CD14-positive monocyte (primary cell): Measurements from ENCODE around the gene LRIG1. TPM values are rescaled to one million over a fixed set of nuclear protein-coding genes. Genes with fewer than 3 reads are reported as not detected.

Source experiments
- DNase-seq, 3 donors: peaks; one replicate each; pipeline ENCODE4 v3.0.0-alpha.2; 2011 to 2022
- H2AFZ ChIP-seq: 2 replicates; pipeline ENCODE4 v1.6.0; 2012; ENCODE audit warnings: mild to moderate bottlenecking, low read depth, low read length, inconsistent platforms; ENCODE audit not compliant: insufficient read depth, poor library complexity, severe bottlenecking
- H3K27ac ChIP-seq, 2 donors: 1 replicate in 1 of 2; 2 replicates in 1 of 2; pipeline ENCODE4 v1.5.1; 2012 to 2013; ENCODE audit warnings: low read length in 2 of 2, control low read depth in 1 of 2, inconsistent platforms in 1 of 2, low read depth in 1 of 2, mild to moderate bottlenecking in 1 of 2
- H3K27me3 ChIP-seq, 2 donors: one replicate each; pipeline versions ENCODE4 v1.6.0 to v1.6.1; 2011 to 2013; ENCODE audit warnings: low read length in 2 of 2; ENCODE audit not compliant: control insufficient read depth in 2 of 2, insufficient read depth in 2 of 2
- H3K36me3 ChIP-seq, 2 donors: replicated peaks in 1 of 2; 1 replicate in 1 of 2; 2 replicates in 1 of 2; pipeline versions ENCODE4 v1.5.1 to v1.6.1; 2012 to 2013; ENCODE audit warnings: low read length in 2 of 2, control low read depth in 1 of 2, inconsistent platforms in 1 of 2, mild to moderate bottlenecking in 1 of 2; ENCODE audit not compliant: insufficient read depth in 2 of 2, control insufficient read depth in 1 of 2
- H3K4me1 ChIP-seq, 2 donors: 1 replicate in 1 of 2; 2 replicates in 1 of 2; pipeline versions ENCODE4 v1.5.1 to v1.6.1; 2012 to 2013; ENCODE audit warnings: low read length in 2 of 2, control low read depth in 1 of 2, inconsistent platforms in 1 of 2, mild to moderate bottlenecking in 1 of 2, moderate library complexity in 1 of 2; ENCODE audit not compliant: insufficient read depth in 2 of 2, control insufficient read depth in 1 of 2
- H3K4me2 ChIP-seq: replicated peaks from 2 replicates; pipeline ENCODE3; 2012; ENCODE audit warnings: low read length, moderate library complexity, mild to moderate bottlenecking; ENCODE audit not compliant: poor library complexity, severe bottlenecking; ENCODE audit errors: extremely low read depth
- H3K4me3 ChIP-seq, 3 experiments: fragments of 200-600 bp in 1 of 3; sonication (generic) in 1 of 3; replicated peaks in 1 of 3; 1 replicate in 2 of 3; 2 replicates in 1 of 3; pipeline ENCODE4 v1.5.1; 2011 to 2013; ENCODE audit warnings: low read length in 3 of 3, mild to moderate bottlenecking in 3 of 3, control low read depth in 2 of 3, low read depth in 2 of 3, inconsistent platforms in 1 of 3, moderate library complexity in 1 of 3
- H3K79me2 ChIP-seq: 2 replicates; pipeline ENCODE4 v1.6.0; 2012; ENCODE audit warnings: mild to moderate bottlenecking, control low read depth, inconsistent platforms, low read length, moderate library complexity; ENCODE audit not compliant: insufficient read depth
- H3K9ac ChIP-seq: 2 replicates; pipeline ENCODE4 v1.6.0; 2017; ENCODE audit warnings: low read length, mild to moderate bottlenecking; ENCODE audit not compliant: insufficient read depth, poor library complexity, severe bottlenecking
- H3K9me3 ChIP-seq, 2 donors: replicated peaks in 1 of 2; 1 replicate in 1 of 2; 2 replicates in 1 of 2; pipeline versions ENCODE4 v1.5.1 to v1.6.1; 2012 to 2013; ENCODE audit warnings: low read length in 2 of 2, control low read depth in 1 of 2; ENCODE audit not compliant: control insufficient read depth in 1 of 2, insufficient read depth in 1 of 2
- H4K20me1 ChIP-seq: 2 replicates; pipeline ENCODE4 v1.6.0; 2012; ENCODE audit warnings: mild to moderate bottlenecking, low read length, control low read depth, moderate library complexity; ENCODE audit not compliant: insufficient read depth
- H3K27ac Mint-ChIP-seq, 7 donors: one replicate each; pipeline ENCODE4 v1.8.0; 2020; ENCODE audit warnings: mild to moderate bottlenecking in 7 of 7, mixed read lengths in 7 of 7, moderate library complexity in 6 of 7, inconsistent platforms in 2 of 7
- H3K27me3 Mint-ChIP-seq, 3 donors: one replicate each; pipeline ENCODE4 v1.8.0; 2021 to 2022; ENCODE audit warnings: low read depth in 3 of 3, mild to moderate bottlenecking in 3 of 3, mixed read lengths in 3 of 3, moderate library complexity in 3 of 3, inconsistent platforms in 1 of 3
- H3K36me3 Mint-ChIP-seq, 2 donors: one replicate each; pipeline ENCODE4 v1.8.0; 2020; ENCODE audit warnings: mixed read lengths in 2 of 2, inconsistent platforms in 1 of 2, mild to moderate bottlenecking in 1 of 2
- H3K4me1 Mint-ChIP-seq: one replicate; pipeline ENCODE4 v1.8.0; 2020; ENCODE audit warnings: mild to moderate bottlenecking, mixed read lengths
- H3K4me3 Mint-ChIP-seq, 2 donors: one replicate each; pipeline ENCODE4 v1.8.0; 2020; ENCODE audit warnings: mild to moderate bottlenecking in 2 of 2, mixed read lengths in 2 of 2, moderate library complexity in 1 of 2
- H3K9me3 Mint-ChIP-seq, 7 donors: one replicate each; pipeline ENCODE4 v1.8.0; 2020 to 2022; ENCODE audit warnings: mixed read lengths in 7 of 7, mild to moderate bottlenecking in 6 of 7, moderate library complexity in 6 of 7, inconsistent platforms in 2 of 7
- WGBS: methylation state at CpG from one replicate; pipeline ENCODE4 v1.1.5; 2013; ENCODE audit warnings: missing lambda C conversion rate; ENCODE audit not compliant: insufficient coverage; 5-methylcytosine and 5-hydroxymethylcytosine counted together
- intact Hi-C, 2 donors: fragments of 100-400 bp; cut with micrococcal nuclease; formaldehyde crosslinking; loops; one replicate each; pipeline versions ENCODE4 v1.15.0 to v1.15.1; 2023
- polyA plus RNA-seq, 3 donors: library from polyadenylated mRNA; depleted of rRNA in 1 of 3; unstranded in 2 of 3; stranded (reverse) in 1 of 3; fragments of 300-500 nt in 2 of 3; fragments of >200 nt in 1 of 3; fragmentation: Illumina TruSeq in 2 of 3; gene quantifications; 1 replicate in 2 of 3; 2 replicates in 1 of 3; pipeline ENCODE4 v1.2.3, GENCODE V29; 2012 to 2021
- TF ChIP-seq, protein P1 (sequence below): fragments of 200-600 bp; IDR thresholded peaks from one replicate; pipeline ENCODE4 v1.8.0; 2022; ENCODE audit warnings: antibody characterized with exemption, mild to moderate bottlenecking

LRIG1 gene
- polyA plus RNA-seq, 3 donors = 0.82 to 1.9 (median 1.0) TPM

- TF ChIP-seq, protein P1, sequence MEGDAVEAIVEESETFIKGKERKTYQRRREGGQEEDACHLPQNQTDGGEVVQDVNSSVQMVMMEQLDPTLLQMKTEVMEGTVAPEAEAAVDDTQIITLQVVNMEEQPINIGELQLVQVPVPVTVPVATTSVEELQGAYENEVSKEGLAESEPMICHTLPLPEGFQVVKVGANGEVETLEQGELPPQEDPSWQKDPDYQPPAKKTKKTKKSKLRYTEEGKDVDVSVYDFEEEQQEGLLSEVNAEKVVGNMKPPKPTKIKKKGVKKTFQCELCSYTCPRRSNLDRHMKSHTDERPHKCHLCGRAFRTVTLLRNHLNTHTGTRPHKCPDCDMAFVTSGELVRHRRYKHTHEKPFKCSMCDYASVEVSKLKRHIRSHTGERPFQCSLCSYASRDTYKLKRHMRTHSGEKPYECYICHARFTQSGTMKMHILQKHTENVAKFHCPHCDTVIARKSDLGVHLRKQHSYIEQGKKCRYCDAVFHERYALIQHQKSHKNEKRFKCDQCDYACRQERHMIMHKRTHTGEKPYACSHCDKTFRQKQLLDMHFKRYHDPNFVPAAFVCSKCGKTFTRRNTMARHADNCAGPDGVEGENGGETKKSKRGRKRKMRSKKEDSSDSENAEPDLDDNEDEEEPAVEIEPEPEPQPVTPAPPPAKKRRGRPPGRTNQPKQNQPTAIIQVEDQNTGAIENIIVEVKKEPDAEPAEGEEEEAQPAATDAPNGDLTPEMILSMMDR = no peak
- Histone ChIP-seq H4K20me1 (no peaks in the 10 kb centered on the region), H3K9ac (no peak overlapping the region), H3K9me3 (no peaks in the 10 kb centered on the region), H3K27me3 (no peaks in the 10 kb centered on the region), H3K4me1 (peaks cover 16 to 25% of the 10 kb centered on the region in 2 donors), H3K79me2 (no peaks in the 10 kb centered on the region), H3K27ac (no peak overlapping the region), H2AFZ (no peak overlapping the region), H3K4me3 (no peak overlapping the region), H3K36me3 (no peaks in the 10 kb centered on the region), H3K4me2 (no peak overlapping the region)
- Mint-ChIP-seq H3K27ac (no peak overlapping the region), H3K27me3 (peaks cover 0 to 3% (median 0%) of the 10 kb centered on the region in 3 donors), H3K4me3 (no peak overlapping the region), H3K36me3 (no peaks in the 10 kb centered on the region), H3K9me3 (peaks cover 0 to 2% (median 0%) of the 10 kb centered on the region in 7 donors), H3K4me1 (peaks cover 33% of the 10 kb centered on the region)
- intact Hi-C loops = no loop called here
- no peak for DNase-seq
- WGBS = 95% methylated on average over 5 of the region's 10 CpGs
Measured at GRCh38 chr3:66470956-66471686, 29.7 kb downstream of the LRIG1 start.

- 89% methylated on average over 3 of the region's 5 CpGs for WGBS
- no peaks in the 10 kb centered on the region for H3K27me3 ChIP-seq
- H3K4me3 ChIP-seq = no peak overlapping the region
- H3K27ac ChIP-seq = no peak overlapping the region
- no peaks in the 10 kb centered on the region for H4K20me1 ChIP-seq
- H3K79me2 ChIP-seq = no peaks in the 10 kb centered on the region
- Mint-ChIP-seq H3K9me3 (peaks cover 0 to 2% (median 0%) of the 10 kb centered on the region in 7 donors), H3K27ac (no peak overlapping the region), H3K36me3 (no peaks in the 10 kb centered on the region), H3K27me3 (peaks cover 0 to 3% (median 0%) of the 10 kb centered on the region in 3 donors), H3K4me1 (peaks cover 36% of the 10 kb centered on the region), H3K4me3 (no peak overlapping the region)
- peaks cover 16 to 25% of the 10 kb centered on the region in 2 donors for H3K4me1 ChIP-seq
- no peaks in the 10 kb centered on the region for H3K36me3 ChIP-seq
- no peak overlapping the region for H3K9ac ChIP-seq
- H3K9me3 ChIP-seq = no peaks in the 10 kb centered on the region
- DNase-seq = no peak
- TF ChIP-seq, protein P1 = no peak
- intact Hi-C loops = no loop called here
- no peak overlapping the region for H3K4me2 ChIP-seq
- no peak overlapping the region for H2AFZ ChIP-seq
Measured at GRCh38 chr3:66470285-66470684, 30.5 kb downstream of the LRIG1 start.
